Smooth muscle cell (in vitro differentiated cells): ENCODE measurements around the gene RMND5B. TPM values are rescaled to one million over a fixed set of nuclear protein-coding genes. Genes with fewer than 3 reads are reported as not detected.

ENCODE experiments used
- DNase-seq: peaks from one replicate; lab custom pipeline; 2025; ENCODE audit not compliant: unreplicated experiment; lab: John Stamatoyannopoulos, UW
- H2AFZ ChIP-seq: fragments of 200-600 bp; sonication (generic); 2 replicates; pipeline ENCODE4 v1.6.0; 2016; ENCODE audit warnings: antibody characterized with exemption, low read depth, mild to moderate bottlenecking
- H3F3A ChIP-seq: fragments of 200-600 bp; sonication (generic); 2 replicates; pipeline ENCODE4 v1.6.0; 2017; ENCODE audit warnings: antibody characterized with exemption, low read depth
- H3K27ac ChIP-seq: fragments of 200-600 bp; sonication (generic); 2 replicates; pipeline ENCODE4 v1.5.1; 2016; ENCODE audit warnings: low read depth, mild to moderate bottlenecking
- H3K27me3 ChIP-seq: fragments of 200-600 bp; sonication (generic); 2 replicates; pipeline ENCODE4 v1.6.1; 2016; ENCODE audit warnings: low read depth, mild to moderate bottlenecking
- H3K36me3 ChIP-seq: fragments of 200-600 bp; sonication (generic); 2 replicates; pipeline ENCODE4 v1.5.1; 2016; ENCODE audit warnings: low read depth
- H3K4me1 ChIP-seq: fragments of 200-600 bp; sonication (generic); 2 replicates; pipeline ENCODE4 v1.5.1; 2016; ENCODE audit warnings: low read depth
- H3K4me2 ChIP-seq: fragments of 200-600 bp; sonication (generic); 2 replicates; pipeline ENCODE4 v1.6.0; 2016; ENCODE audit warnings: mild to moderate bottlenecking
- H3K4me3 ChIP-seq: fragments of 200-600 bp; sonication (generic); 2 replicates; pipeline ENCODE4 v1.5.1; 2016; ENCODE audit warnings: mild to moderate bottlenecking
- H3K79me2 ChIP-seq: fragments of 200-600 bp; sonication (generic); 2 replicates; pipeline ENCODE4 v1.6.0; 2016; ENCODE audit warnings: low read depth, mild to moderate bottlenecking
- H3K9ac ChIP-seq: fragments of 200-600 bp; sonication (generic); 2 replicates; pipeline ENCODE4 v1.6.0; 2016; ENCODE audit warnings: low read depth
- H3K9me3 ChIP-seq: fragments of 200-600 bp; sonication (generic); replicated peaks from 2 replicates; pipeline ENCODE4 v1.5.1; 2016; ENCODE audit warnings: low read depth
- H4K20me1 ChIP-seq: fragments of 200-600 bp; sonication (generic); 2 replicates; pipeline ENCODE4 v1.6.0; 2016; ENCODE audit warnings: low read depth
- CTCF ChIP-seq: fragments of 200-600 bp; sonication (generic); IDR thresholded peaks from 2 replicates; pipeline ENCODE4 v1.5.1; 2017; ENCODE audit warnings: borderline replicate concordance, mild to moderate bottlenecking, antibody characterized with exemption; ENCODE audit not compliant: insufficient read depth, poor library complexity, severe bottlenecking
- WGBS: methylation state at CpG from one replicate; pipeline ENCODE4 v1.1.7; 2016; ENCODE audit warnings: low lambda C conversion rate; 5-methylcytosine and 5-hydroxymethylcytosine counted together
- polyA plus RNA-seq: library from polyadenylated mRNA; unstranded; fragments of >200 nt; fragmentation: Nextera tagmentation; extraction: Ambion mirVana; gene quantifications from 2 replicates; pipeline ENCODE4 v1.2.1, GENCODE V29; 2016
- total RNA-seq: library from RNA; depleted of rRNA; stranded (reverse); fragments of >200 nt; gene quantifications from 2 replicates; pipeline ENCODE4 v1.2.3, GENCODE V29; 2014

Gene RMND5B
- total and polyA plus RNA-seq, 2 experiments from 2014 or later, result 18.2 to 20.8 TPM

- Histone ChIP-seq H2AFZ (no peak overlapping the region), H3K4me2 (no peak overlapping the region)
- WGBS, result 80% methylated on average over 7 of the region's 7 CpGs
Measured at GRCh38 chr5:178108446-178108845, 22.4 kb upstream of the RMND5B start.

GRCh38 chr5:178108966-178109365, 21.8 kb upstream of the RMND5B start:
- TF ChIP-seq CTCF, result no peak
- no peaks in the 10 kb centered on the region for H3K9me3 ChIP-seq
- H3K79me2 ChIP-seq, result no peaks in the 10 kb centered on the region
- H4K20me1 ChIP-seq, result no peaks in the 10 kb centered on the region
- no peak overlapping the region for H3K27ac ChIP-seq
- no peak overlapping the region for H2AFZ ChIP-seq
- H3K27me3 ChIP-seq, result peaks cover 5% of the 10 kb centered on the region
- DNase-seq, result no peak
- no peak overlapping the region for H3K4me2 ChIP-seq
- no peaks in the 10 kb centered on the region for H3K4me1 ChIP-seq
- no peaks in the 10 kb centered on the region for H3F3A ChIP-seq
- no peak overlapping the region for H3K9ac ChIP-seq
- H3K4me3 ChIP-seq, result no peak overlapping the region
- H3K36me3 ChIP-seq, result no peaks in the 10 kb centered on the region

More at GRCh38 chr5:178108446-178108845, 22.4 kb upstream of the RMND5B start:
- Histone ChIP-seq H3K27me3 (no peaks in the 10 kb centered on the region), H3F3A (no peaks in the 10 kb centered on the region), H3K36me3 (no peaks in the 10 kb centered on the region), H3K9me3 (no peaks in the 10 kb centered on the region), H3K79me2 (no peaks in the 10 kb centered on the region), H3K4me1 (no peaks in the 10 kb centered on the region), H3K4me3 (no peak overlapping the region), H3K9ac (no peak overlapping the region), H4K20me1 (no peaks in the 10 kb centered on the region), H3K27ac (no peak overlapping the region)
- TF ChIP-seq CTCF, result no peak
- DNase-seq, result no peak

GRCh38 chr5:178110511-178110910, 20.3 kb upstream of the RMND5B start:
- Histone ChIP-seq H2AFZ (no peak overlapping the region), H3K9me3 (no peaks in the 10 kb centered on the region), H3K36me3 (no peaks in the 10 kb centered on the region), H3K27ac (no peak overlapping the region), H3K27me3 (peaks cover 20% of the 10 kb centered on the region), H3K4me3 (no peak overlapping the region), H3K9ac (no peak overlapping the region), H4K20me1 (no peaks in the 10 kb centered on the region), H3K4me2 (no peak overlapping the region), H3K4me1 (peaks cover 5% of the 10 kb centered on the region), H3K79me2 (no peaks in the 10 kb centered on the region), H3F3A (no peaks in the 10 kb centered on the region)
- WGBS, result 93% methylated on average over 9 of the region's 9 CpGs
- no peak for DNase-seq
- TF ChIP-seq CTCF, result no peak

GRCh38 chr5:178111925-178112324, 18.9 kb upstream of the RMND5B start:
- DNase-seq, result no peak
- 72% methylated on average over 3 of the region's 3 CpGs for WGBS
- Histone ChIP-seq H3F3A (no peaks in the 10 kb centered on the region), H3K27ac (no peak overlapping the region), H3K4me1 (peaks cover 12% of the 10 kb centered on the region), H4K20me1 (no peaks in the 10 kb centered on the region), H3K36me3 (no peaks in the 10 kb centered on the region), H3K9ac (no peak overlapping the region), H3K79me2 (no peaks in the 10 kb centered on the region), H3K9me3 (no peaks in the 10 kb centered on the region), H3K4me3 (no peak overlapping the region), H2AFZ (no peak overlapping the region), H3K27me3 (peaks cover 33% of the 10 kb centered on the region), H3K4me2 (no peak overlapping the region)
- no peak for TF ChIP-seq CTCF
